HepG2 (cell line): ENCODE measurements around the gene CACNA1I. TPM values are rescaled to one million over a fixed set of nuclear protein-coding genes. Genes with fewer than 3 reads are reported as not detected.

Experiments
- ATAC-seq: fragments of 200-7000 bp; cut with Tn5 transposase; 3 replicates; pipeline ENCODE4 v1.9.1; 2020; ENCODE audit warnings: mild to moderate bottlenecking, moderate library complexity
- BruUV-seq: library from RNA; stranded (reverse); fragments of 400-500 nt; replicated peaks from 2 replicates; lab custom pipeline; 2021; lab: Mats Ljungman, UMichigan
- CTCF ChIA-PET: fragments of 300-600 bp; formaldehyde crosslinking; extraction: SDS; loops from one replicate; lab custom pipeline; 2021; ENCODE audit warnings: low total read pairs, inconsistent platforms, low intra/inter-chr PET ratio; lab: Yijun Ruan, JAX
- POLR2A ChIA-PET: fragments of 350-600 bp; sonication (Branson Sonifier 250); formaldehyde crosslinking; loops from one replicate; lab custom pipeline; 2020; ENCODE audit warnings: antibody characterized with exemption, inconsistent platforms; lab: Yijun Ruan, JAX
- DNase-seq: peaks from one replicate; pipeline ENCODE4 v3.0.0-alpha.2; 2015; ENCODE audit warnings: low spot score
- FAIRE-seq: peaks from 3 replicates; lab custom pipeline; 2011; peaks lifted over from hg19 to GRCh38; lab: Jason Lieb, UNC
- H2AFZ ChIP-seq: one replicate; pipeline ENCODE4 v1.6.1; 2011; ENCODE audit warnings: low read length, inconsistent platforms
- H3K27ac ChIP-seq: fragments of 300-600 bp; 3 replicates; pipeline ENCODE4 v1.8.0; 2011; ENCODE audit warnings: mixed run types, mild to moderate bottlenecking, mixed read lengths, low read length, inconsistent platforms; ENCODE audit not compliant: insufficient read depth; ENCODE audit errors: extremely low read length
- H3K27me3 ChIP-seq, 2 experiments: fragments of 200-600 bp in 1 of 2; 2 replicates in 1 of 2; 3 replicates in 1 of 2; pipeline versions ENCODE4 v1.6.0 to v1.8.0; 2011; ENCODE audit warnings: low read length in 2 of 2, mild to moderate bottlenecking in 2 of 2, moderate library complexity in 2 of 2, inconsistent platforms in 1 of 2; ENCODE audit not compliant: insufficient read depth in 2 of 2, control insufficient read depth in 1 of 2
- H3K36me3 ChIP-seq, 2 experiments: fragments of 200-600 bp in 1 of 2; replicated peaks in 1 of 2; 2 replicates in 1 of 2; 3 replicates in 1 of 2; pipeline versions ENCODE4 v1.5.1 to v1.8.0; 2011; ENCODE audit warnings: low read length in 2 of 2, inconsistent platforms in 1 of 2; ENCODE audit not compliant: insufficient read depth in 2 of 2, control insufficient read depth in 1 of 2
- H3K4me1 ChIP-seq: 2 replicates; pipeline ENCODE4 v1.5.1; 2012; ENCODE audit warnings: low read length, inconsistent platforms; ENCODE audit not compliant: insufficient read depth
- H3K4me2 ChIP-seq: 2 replicates; pipeline ENCODE4 v1.6.0; 2011; ENCODE audit warnings: low read depth, low read length, inconsistent platforms
- H3K4me3 ChIP-seq, 3 experiments: fragments of 200-600 bp in 1 of 3; sonication (generic), shearing (Covaris generic) in 1 of 3; replicated peaks in 1 of 3; 2 replicates each; pipeline ENCODE4 v1.5.1; 2011 to 2016; ENCODE audit warnings: low read length in 3 of 3, inconsistent platforms in 2 of 3, low read depth in 2 of 3, mild to moderate bottlenecking in 2 of 3, control low read depth in 1 of 3, mixed read lengths in 1 of 3; ENCODE audit not compliant: insufficient read depth in 1 of 3
- H3K79me2 ChIP-seq: one replicate; pipeline ENCODE4 v1.6.1; 2011; ENCODE audit warnings: low read length, inconsistent platforms; ENCODE audit not compliant: insufficient read depth
- H3K9ac ChIP-seq: 2 replicates; pipeline ENCODE4 v1.6.0; 2011; ENCODE audit warnings: mild to moderate bottlenecking, low read depth, low read length, inconsistent platforms; ENCODE audit not compliant: insufficient read depth
- H3K9me3 ChIP-seq: 2 replicates; pipeline ENCODE4 v1.5.1; 2012; ENCODE audit warnings: mild to moderate bottlenecking, low read length
- H4K20me1 ChIP-seq: 2 replicates; pipeline ENCODE4 v1.6.0; 2011; ENCODE audit warnings: inconsistent platforms, mild to moderate bottlenecking, low read length, moderate library complexity; ENCODE audit not compliant: insufficient read depth
- CCDC6 ChIP-seq: sonication (generic); formaldehyde crosslinking; IDR thresholded peaks from 2 replicates; pipeline ENCODE4 v1.8.1; 2022; ENCODE audit warnings: mild to moderate bottlenecking, missing genetic modification reagents, moderate library complexity
- IRF2 ChIP-seq: IDR thresholded peaks from 2 replicates; pipeline ENCODE4 v1.6.1; 2018; ENCODE audit warnings: missing genetic modification reagents, missing compliant biosample characterization
- NFE2L2 ChIP-seq: fragments of 150-350 bp; IDR thresholded peaks from 2 replicates; pipeline ENCODE4 v1.6.1; 2014; ENCODE audit warnings: low read length
- NR1H2 ChIP-seq: sonication (generic); formaldehyde crosslinking; IDR thresholded peaks from 2 replicates; pipeline ENCODE4 v1.8.1; 2022; ENCODE audit warnings: low read depth, missing genetic modification reagents, borderline replicate concordance
- PBX3 ChIP-seq: sonication (generic); formaldehyde crosslinking; IDR thresholded peaks from 2 replicates; pipeline ENCODE4 v1.8.1; 2023; ENCODE audit warnings: missing genetic modification reagents, inconsistent platforms, borderline replicate concordance
- SOX5 ChIP-seq: IDR thresholded peaks from 2 replicates; pipeline ENCODE4 v1.6.1; 2016; ENCODE audit warnings: borderline replicate concordance
- ZNF619 ChIP-seq: sonication (generic); formaldehyde crosslinking; IDR thresholded peaks from 2 replicates; pipeline ENCODE4 v1.4.0; 2020; ENCODE audit warnings: mild to moderate bottlenecking, missing genetic modification reagents
- ZNF816 ChIP-seq: sonication (generic); formaldehyde crosslinking; IDR thresholded peaks from 2 replicates; pipeline ENCODE4 v1.8.0; 2022; ENCODE audit warnings: missing genetic modification reagents, mild to moderate bottlenecking, borderline replicate concordance
- WGBS: methylation state at CpG from one replicate; pipeline ENCODE4 v1.1.6; 2017; ENCODE audit warnings: low lambda C conversion rate; 5-methylcytosine and 5-hydroxymethylcytosine counted together
- in situ Hi-C: cut with HindIII; loops from 2 replicates; pipeline ENCODE4 v1.10.0; 2017; ENCODE audit warnings: low pct_unique_long_range_greater_than_20kb; ENCODE audit not compliant: extremely low pct_ligation_motif_present
- intact Hi-C: fragments of 100-400 bp; cut with micrococcal nuclease; formaldehyde crosslinking; loops from one replicate; pipeline ENCODE4 v1.10.0; 2022; ENCODE audit not compliant: unreplicated experiment
- polyA plus RNA-seq, 8 experiments: library from polyadenylated mRNA; depleted of rRNA in 3 of 8; stranded (reverse) in 7 of 8; unstranded in 1 of 8; fragments of >200 nt; fragmentation: Illumina TruSeq in 4 of 8; extraction: Trizol in 4 of 8; gene quantifications; 2 replicates each; pipeline versions ENCODE4 v1.2.1 to v1.2.3, GENCODE V29; 2011 to 2016; ENCODE audit warnings: low read depth in 4 of 8, missing spikeins in 1 of 8, mixed read lengths in 1 of 8; ENCODE audit not compliant: insufficient read depth in 1 of 8
- total RNA-seq, 5 experiments: library from RNA; depleted of rRNA; stranded (reverse); fragments of >200 nt; fragmentation: Illumina TruSeq; extraction: Trizol; gene quantifications; 2 replicates each; pipeline ENCODE4 v1.2.3, GENCODE V29; 2016; ENCODE audit warnings: low read depth in 1 of 5
- TF ChIP-seq, protein P1 (sequence below): sonication (generic); formaldehyde crosslinking; IDR thresholded peaks from 2 replicates; pipeline ENCODE4 v1.4.0; 2020; ENCODE audit warnings: low read depth, missing genetic modification reagents

CACNA1I gene
- total and polyA plus RNA-seq, 2 of the 13 experiments (the other 11 are each of a cell fraction or from before 2014, with no cell fraction given), result not detected

GRCh38 chr22:39625569-39626537 lies 55.3 kb downstream of the CACNA1I start (continued):
- TF ChIP-seq SOX5 (CRISPR knock-in tag) (no peak), IRF2 (CRISPR knock-in tag) (no peak), CCDC6 (CRISPR knock-in tag) (no peak), ZNF816 (CRISPR knock-in tag) (no peak)
- TF ChIP-seq, protein P1, sequence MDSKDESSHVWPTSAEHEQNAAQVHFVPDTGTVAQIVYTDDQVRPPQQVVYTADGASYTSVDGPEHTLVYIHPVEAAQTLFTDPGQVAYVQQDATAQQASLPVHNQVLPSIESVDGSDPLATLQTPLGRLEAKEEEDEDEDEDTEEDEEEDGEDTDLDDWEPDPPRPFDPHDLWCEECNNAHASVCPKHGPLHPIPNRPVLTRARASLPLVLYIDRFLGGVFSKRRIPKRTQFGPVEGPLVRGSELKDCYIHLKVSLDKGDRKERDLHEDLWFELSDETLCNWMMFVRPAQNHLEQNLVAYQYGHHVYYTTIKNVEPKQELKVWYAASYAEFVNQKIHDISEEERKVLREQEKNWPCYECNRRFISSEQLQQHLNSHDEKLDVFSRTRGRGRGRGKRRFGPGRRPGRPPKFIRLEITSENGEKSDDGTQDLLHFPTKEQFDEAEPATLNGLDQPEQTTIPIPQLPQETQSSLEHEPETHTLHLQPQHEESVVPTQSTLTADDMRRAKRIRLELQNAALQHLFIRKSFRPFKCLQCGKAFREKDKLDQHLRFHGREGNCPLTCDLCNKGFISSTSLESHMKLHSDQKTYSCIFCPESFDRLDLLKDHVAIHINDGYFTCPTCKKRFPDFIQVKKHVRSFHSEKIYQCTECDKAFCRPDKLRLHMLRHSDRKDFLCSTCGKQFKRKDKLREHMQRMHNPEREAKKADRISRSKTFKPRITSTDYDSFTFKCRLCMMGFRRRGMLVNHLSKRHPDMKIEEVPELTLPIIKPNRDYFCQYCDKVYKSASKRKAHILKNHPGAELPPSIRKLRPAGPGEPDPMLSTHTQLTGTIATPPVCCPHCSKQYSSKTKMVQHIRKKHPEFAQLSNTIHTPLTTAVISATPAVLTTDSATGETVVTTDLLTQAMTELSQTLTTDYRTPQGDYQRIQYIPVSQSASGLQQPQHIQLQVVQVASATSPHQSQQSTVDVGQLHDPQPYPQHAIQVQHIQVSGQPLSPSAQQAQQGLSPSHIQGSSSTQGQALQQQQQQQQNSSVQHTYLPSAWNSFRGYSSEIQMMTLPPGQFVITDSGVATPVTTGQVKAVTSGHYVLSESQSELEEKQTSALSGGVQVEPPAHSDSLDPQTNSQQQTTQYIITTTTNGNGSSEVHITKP (CRISPR knock-in tag), result no peak

GRCh38 chr22:39627208-39627607 lies 56.7 kb downstream of the CACNA1I start:
- TF ChIP-seq NR1H2 (CRISPR knock-in tag), result no peak
- no peak for TF ChIP-seq PBX3 (CRISPR knock-in tag)
- no peak for TF ChIP-seq NFE2L2
- TF ChIP-seq ZNF619 (CRISPR knock-in tag), result no peak
- Histone ChIP-seq H3K9me3 (no peaks in the 10 kb centered on the region), H4K20me1 (no peaks in the 10 kb centered on the region), H3K36me3 (no peaks in the 10 kb centered on the region), H3K27ac (no peak overlapping the region), H3K4me1 (no peaks in the 10 kb centered on the region), H3K27me3 (peaks cover 6 to 42% of the 10 kb centered on the region in 2 experiments; a peak in 3 of 5 replicates), H3K4me2 (no peak overlapping the region), H3K79me2 (no peaks in the 10 kb centered on the region), H3K4me3 (no peak overlapping the region), H3K9ac (no peak overlapping the region), H2AFZ (no peak overlapping the region)
- in situ Hi-C loops, result loop anchor here (5.0 kb wide), 1 partner anchor 410 kb away; no protein-coding TSS in a partner anchor
- intact Hi-C loops, result no loop called here
- ATAC-seq (no peak), DNase-seq (no peak), FAIRE-seq (no peak)
- no TSS peak for BruUV-seq
- ChIA-PET CTCF (no interaction called here), POLR2A (no interaction called here)
- WGBS, result 0% methylated on average over 1 of the region's 14 CpGs
